K562 (cell line): ENCODE measurements around the gene UBA1. TPM values are rescaled to one million over a fixed set of nuclear protein-coding genes. Genes with fewer than 3 reads are reported as not detected.
A peak's percentile ranks its signal among the peaks of the same experiment; 100 is the strongest.

Experiments used
- EP300 ChIP-seq: IDR thresholded peaks from 2 replicates; pipeline ENCODE4 v1.6.1; 2012; ENCODE audit warnings: low read length, improper control_type of control experiment
- ETV5 ChIP-seq: sonication (generic); formaldehyde crosslinking; IDR thresholded peaks from 2 replicates; pipeline ENCODE4 v1.4.0; 2020; ENCODE audit warnings: low read depth, mild to moderate bottlenecking, missing genetic modification reagents
- FOXM1 ChIP-seq, 2 experiments: fragments of 450-650 bp in 1 of 2; sonication (generic) in 1 of 2; formaldehyde crosslinking in 1 of 2; IDR thresholded peaks; 2 replicates each; pipeline versions ENCODE4 v1.6.1 to v1.9.0; 2017 to 2022; ENCODE audit warnings: low read depth in 2 of 2, mild to moderate bottlenecking in 2 of 2, missing genetic modification reagents in 1 of 2, moderate library complexity in 1 of 2
- HDAC1 ChIP-seq, 2 experiments: fragments of 450-650 bp; IDR thresholded peaks; 2 replicates each; pipeline ENCODE4 v1.6.1; 2016 to 2017; ENCODE audit warnings: inconsistent platforms in 1 of 2, mild to moderate bottlenecking in 1 of 2, moderate library complexity in 1 of 2
- HDAC2 ChIP-seq: fragments of 450-650 bp; IDR thresholded peaks from 2 replicates; pipeline ENCODE4 v1.6.1; 2016; ENCODE audit warnings: mild to moderate bottlenecking
- SAFB2 ChIP-seq: fragments of 200-400 bp; formaldehyde crosslinking; IDR thresholded peaks from 2 replicates; pipeline ENCODE4 v1.6.1; 2018; ENCODE audit warnings: borderline replicate concordance, low read length, low read depth, moderate library complexity; ENCODE audit not compliant: severe bottlenecking
- SNRNP70 ChIP-seq: fragments of 200-400 bp; formaldehyde crosslinking; optimal IDR thresholded peaks from 2 replicates; pipeline ENCODE3; 2017; ENCODE audit warnings: low read depth, low read length
- SP1 ChIP-seq: sonication (generic); formaldehyde crosslinking; IDR thresholded peaks from 2 replicates; pipeline ENCODE4 v1.8.1; 2022; ENCODE audit warnings: mild to moderate bottlenecking, missing genetic modification reagents
- SRSF3 ChIP-seq: fragments of 200-400 bp; formaldehyde crosslinking; IDR thresholded peaks from 2 replicates; pipeline ENCODE4 v1.6.1; 2016; ENCODE audit warnings: mild to moderate bottlenecking, low read length, moderate library complexity; ENCODE audit not compliant: insufficient read depth
- TEAD4 ChIP-seq, 2 experiments: sonication (generic) in 1 of 2; formaldehyde crosslinking in 1 of 2; IDR thresholded peaks; 2 replicates each; pipeline versions ENCODE4 v1.6.1 to v1.8.0; 2012 to 2022; ENCODE audit warnings: borderline replicate concordance in 1 of 2, inconsistent platforms in 1 of 2, low read length in 1 of 2, mild to moderate bottlenecking in 1 of 2, missing genetic modification reagents in 1 of 2
- U2AF2 ChIP-seq: fragments of 200-400 bp; formaldehyde crosslinking; optimal IDR thresholded peaks from 2 replicates; pipeline ENCODE3; 2017; ENCODE audit warnings: low read depth, mild to moderate bottlenecking, low read length
- ZNF24 ChIP-seq: fragments of 450-650 bp; IDR thresholded peaks from 2 replicates; pipeline ENCODE4 v1.6.1; 2016
- ZNF76 ChIP-seq: fragments of 250-450 bp; sonication (Bioruptor Pico); IDR thresholded peaks from 2 replicates; pipeline ENCODE4 v1.4.0; 2020; ENCODE audit warnings: mild to moderate bottlenecking, moderate library complexity, borderline replicate concordance
- polyA plus RNA-seq, 8 experiments: library from polyadenylated mRNA; depleted of rRNA in 4 of 8; stranded (reverse) in 5 of 8; unstranded in 3 of 8; fragments of >200 nt; fragmentation: Nextera tagmentation in 2 of 8; fragmentation: Illumina TruSeq in 1 of 8; extraction: Ambion mirVana in 2 of 8; extraction: Trizol in 1 of 8; gene quantifications; 2 replicates each; pipeline versions ENCODE4 v1.2.1 to v1.2.3, GENCODE V29; 2011 to 2014; ENCODE audit warnings: inconsistent platforms in 1 of 8, missing spikeins in 1 of 8
- total RNA-seq, 7 experiments: library from RNA; depleted of rRNA in 6 of 7; stranded (reverse); fragments of >200 nt in 6 of 7; fragmentation: Illumina TruSeq in 2 of 7; extraction: Trizol in 2 of 7; gene quantifications; 2 replicates each; pipeline versions ENCODE4 v1.2.1 to v1.2.3, GENCODE V29; 2011 to 2021; ENCODE audit warnings: low replicate concordance in 1 of 7
- TF ChIP-seq, protein P1 (sequence below): fragments of 450-650 bp; IDR thresholded peaks from 2 replicates; pipeline ENCODE4 v1.6.1; 2017; ENCODE audit warnings: antibody characterized with exemption, mild to moderate bottlenecking
- TF ChIP-seq, protein P2 (sequence below): fragments of 250-450 bp; sonication (Bioruptor Pico); IDR thresholded peaks from 2 replicates; pipeline ENCODE4 v1.4.0; 2020; ENCODE audit warnings: mild to moderate bottlenecking
- TF ChIP-seq, protein P3 (sequence below): sonication (generic); IDR thresholded peaks from 2 replicates; pipeline ENCODE4 v1.6.1; 2016

UBA1 gene
- total and polyA plus RNA-seq, 9 of the 15 experiments (the other 6 are each of a cell fraction or from before 2014, with no cell fraction given), result 32.0 to 174 (median 93.6) TPM

DNA sequence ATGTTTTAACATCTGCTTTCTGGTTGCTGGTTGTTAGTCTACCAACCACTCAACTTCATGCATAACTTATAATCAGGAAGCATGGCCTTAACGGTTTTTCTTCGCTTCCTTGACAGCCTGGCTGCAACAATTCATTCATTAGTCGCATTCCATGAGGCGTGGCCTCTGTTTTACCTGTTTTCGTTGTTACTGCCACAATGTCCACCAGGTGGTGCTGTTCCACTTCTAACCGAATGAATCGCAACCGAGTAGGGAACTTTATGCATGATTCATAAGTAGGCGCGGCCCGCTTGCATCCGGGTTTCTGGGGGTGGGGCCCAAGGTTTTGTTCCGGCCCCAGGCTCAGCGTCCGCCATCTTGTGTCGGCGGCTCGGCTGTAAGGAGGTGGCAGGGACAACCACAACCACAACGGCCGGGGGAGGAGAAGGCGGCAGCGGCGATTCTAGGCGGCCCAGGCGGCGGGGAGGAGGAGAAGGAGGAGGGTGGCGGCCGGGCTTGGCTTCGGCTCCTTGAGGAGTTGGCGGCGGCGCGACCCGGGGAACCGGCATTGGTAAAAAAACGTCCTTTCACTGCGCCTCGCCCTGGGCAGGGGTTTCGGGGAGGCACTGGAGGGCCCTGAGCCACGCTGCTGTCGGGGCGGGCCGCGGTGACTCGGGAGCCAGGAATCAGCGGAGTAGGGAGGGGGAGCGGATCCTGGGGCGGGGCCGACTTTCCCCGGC lies at the start of gene UBA1 (continued):
- TF ChIP-seq, protein P1, sequence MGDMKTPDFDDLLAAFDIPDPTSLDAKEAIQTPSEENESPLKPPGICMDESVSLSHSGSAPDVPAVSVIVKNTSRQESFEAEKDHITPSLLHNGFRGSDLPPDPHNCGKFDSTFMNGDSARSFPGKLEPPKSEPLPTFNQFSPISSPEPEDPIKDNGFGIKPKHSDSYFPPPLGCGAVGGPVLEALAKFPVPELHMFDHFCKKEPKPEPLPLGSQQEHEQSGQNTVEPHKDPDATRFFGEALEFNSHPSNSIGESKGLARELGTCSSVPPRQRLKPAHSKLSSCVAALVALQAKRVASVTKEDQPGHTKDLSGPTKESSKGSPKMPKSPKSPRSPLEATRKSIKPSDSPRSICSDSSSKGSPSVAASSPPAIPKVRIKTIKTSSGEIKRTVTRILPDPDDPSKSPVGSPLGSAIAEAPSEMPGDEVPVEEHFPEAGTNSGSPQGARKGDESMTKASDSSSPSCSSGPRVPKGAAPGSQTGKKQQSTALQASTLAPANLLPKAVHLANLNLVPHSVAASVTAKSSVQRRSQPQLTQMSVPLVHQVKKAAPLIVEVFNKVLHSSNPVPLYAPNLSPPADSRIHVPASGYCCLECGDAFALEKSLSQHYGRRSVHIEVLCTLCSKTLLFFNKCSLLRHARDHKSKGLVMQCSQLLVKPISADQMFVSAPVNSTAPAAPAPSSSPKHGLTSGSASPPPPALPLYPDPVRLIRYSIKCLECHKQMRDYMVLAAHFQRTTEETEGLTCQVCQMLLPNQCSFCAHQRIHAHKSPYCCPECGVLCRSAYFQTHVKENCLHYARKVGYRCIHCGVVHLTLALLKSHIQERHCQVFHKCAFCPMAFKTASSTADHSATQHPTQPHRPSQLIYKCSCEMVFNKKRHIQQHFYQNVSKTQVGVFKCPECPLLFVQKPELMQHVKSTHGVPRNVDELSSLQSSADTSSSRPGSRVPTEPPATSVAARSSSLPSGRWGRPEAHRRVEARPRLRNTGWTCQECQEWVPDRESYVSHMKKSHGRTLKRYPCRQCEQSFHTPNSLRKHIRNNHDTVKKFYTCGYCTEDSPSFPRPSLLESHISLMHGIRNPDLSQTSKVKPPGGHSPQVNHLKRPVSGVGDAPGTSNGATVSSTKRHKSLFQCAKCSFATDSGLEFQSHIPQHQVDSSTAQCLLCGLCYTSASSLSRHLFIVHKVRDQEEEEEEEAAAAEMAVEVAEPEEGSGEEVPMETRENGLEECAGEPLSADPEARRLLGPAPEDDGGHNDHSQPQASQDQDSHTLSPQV, result no peak
- TF ChIP-seq SP1 (CRISPR knock-in tag), result peak; percentile 73
- TF ChIP-seq SRSF3, result no peak
- peak; percentile 50; the same call in 1 of the 2 replicates for TF ChIP-seq ETV5
- TF ChIP-seq EP300, result 0 out of 2 replicates have a peak, but pooled peaks have one; percentile 13
- peak; percentile 59; the same call in 1 of the 2 replicates for TF ChIP-seq TEAD4 (IDR thresholded peaks at IDR 0.05; ENCODE audit: low read length)
- no peak for TF ChIP-seq TEAD4 (CRISPR knock-in tag; IDR thresholded peaks at IDR 0.05; ENCODE audit: borderline replicate concordance)
- TF ChIP-seq FOXM1 (IDR thresholded peaks at IDR 0.05; ENCODE audit: low read depth), result no peak
- no peak for TF ChIP-seq FOXM1 (CRISPR knock-in tag; IDR thresholded peaks at IDR 0.05; ENCODE audit: low read depth)
- TF ChIP-seq ZNF24, result 0 out of 2 replicates have a peak, but pooled peaks have one; percentile 42
- TF ChIP-seq U2AF2, result no peak
- TF ChIP-seq HDAC2, result peak; percentile 46; the same call in 1 of the 2 replicates
- TF ChIP-seq, protein P2, sequence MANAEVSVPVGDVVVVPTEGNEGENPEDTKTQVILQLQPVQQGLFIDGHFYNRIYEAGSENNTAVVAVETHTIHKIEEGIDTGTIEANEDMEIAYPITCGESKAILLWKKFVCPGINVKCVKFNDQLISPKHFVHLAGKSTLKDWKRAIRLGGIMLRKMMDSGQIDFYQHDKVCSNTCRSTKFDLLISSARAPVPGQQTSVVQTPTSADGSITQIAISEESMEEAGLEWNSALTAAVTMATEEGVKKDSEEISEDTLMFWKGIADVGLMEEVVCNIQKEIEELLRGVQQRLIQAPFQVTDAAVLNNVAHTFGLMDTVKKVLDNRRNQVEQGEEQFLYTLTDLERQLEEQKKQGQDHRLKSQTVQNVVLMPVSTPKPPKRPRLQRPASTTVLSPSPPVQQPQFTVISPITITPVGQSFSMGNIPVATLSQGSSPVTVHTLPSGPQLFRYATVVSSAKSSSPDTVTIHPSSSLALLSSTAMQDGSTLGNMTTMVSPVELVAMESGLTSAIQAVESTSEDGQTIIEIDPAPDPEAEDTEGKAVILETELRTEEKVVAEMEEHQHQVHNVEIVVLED (CRISPR knock-in tag), result 0 out of 2 replicates have a peak, but pooled peaks have one; percentile 23
- no peak for TF ChIP-seq SAFB2
- peak in 1 of 2 experiments; percentile 40; a peak in 2 of 4 replicates for TF ChIP-seq HDAC1 (IDR thresholded peaks at IDR 0.05)
- no peak for TF ChIP-seq SNRNP70
- TF ChIP-seq ZNF76 (CRISPR knock-in tag), result no peak
- TF ChIP-seq, protein P3, sequence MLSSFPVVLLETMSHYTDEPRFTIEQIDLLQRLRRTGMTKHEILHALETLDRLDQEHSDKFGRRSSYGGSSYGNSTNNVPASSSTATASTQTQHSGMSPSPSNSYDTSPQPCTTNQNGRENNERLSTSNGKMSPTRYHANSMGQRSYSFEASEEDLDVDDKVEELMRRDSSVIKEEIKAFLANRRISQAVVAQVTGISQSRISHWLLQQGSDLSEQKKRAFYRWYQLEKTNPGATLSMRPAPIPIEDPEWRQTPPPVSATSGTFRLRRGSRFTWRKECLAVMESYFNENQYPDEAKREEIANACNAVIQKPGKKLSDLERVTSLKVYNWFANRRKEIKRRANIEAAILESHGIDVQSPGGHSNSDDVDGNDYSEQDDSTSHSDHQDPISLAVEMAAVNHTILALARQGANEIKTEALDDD, result peak; percentile 74
